Tibial artery (tissue), 4 donors: ENCODE results near the gene SFMBT2.

Experiments
- DNase-seq, 2 donors: peaks; one replicate each; pipeline ENCODE4 v3.0.0-alpha.2; 2019
- H3K27ac ChIP-seq, 2 donors: fragments of 200-600 bp; sonication (generic) in 1 of 2; 1 replicate in 1 of 2; 2 replicates in 1 of 2; pipeline ENCODE4 v1.5.1; 2018 to 2019; ENCODE audit warnings: mild to moderate bottlenecking in 1 of 2
- H3K27me3 ChIP-seq, 2 donors: fragments of 200-600 bp; sonication (generic) in 1 of 2; one replicate each; pipeline versions ENCODE4 v1.5.1 to v1.6.0; 2016 to 2019
- H3K36me3 ChIP-seq, 3 donors: fragments of 200-600 bp; sonication (generic) in 2 of 3; one replicate each; pipeline ENCODE4 v1.5.1; 2016 to 2019; ENCODE audit warnings: mild to moderate bottlenecking in 2 of 3
- H3K4me1 ChIP-seq, 4 donors: fragments of 200-600 bp; sonication (generic) in 2 of 4; 1 replicate in 3 of 4; 2 replicates in 1 of 4; pipeline ENCODE4 v1.5.1; 2016 to 2019
- H3K4me3 ChIP-seq, 2 donors: fragments of 200-600 bp; sonication (generic) in 1 of 2; 1 replicate in 1 of 2; 2 replicates in 1 of 2; pipeline ENCODE4 v1.5.1; 2018 to 2019; ENCODE audit warnings: mild to moderate bottlenecking in 2 of 2
- H3K9me3 ChIP-seq, 3 donors: fragments of 200-600 bp; sonication (generic) in 1 of 3; one replicate each; pipeline ENCODE4 v1.5.1; 2016 to 2019
- intact Hi-C: fragments of 100-400 bp; cut with DNase I; formaldehyde crosslinking; loops from one replicate; pipeline ENCODE4 v1.15.0; 2023; ENCODE audit warnings: low total_unique reads
- TF ChIP-seq, protein P1 (sequence below), 2 experiments: fragments of 200-600 bp in 1 of 2; fragments of 450-650 bp in 1 of 2; IDR thresholded peaks; one replicate each; pipeline ENCODE4 v1.5.1; 2017 to 2019; ENCODE audit warnings: antibody characterized with exemption in 2 of 2, mild to moderate bottlenecking in 1 of 2, moderate library complexity in 1 of 2

The SFMBT2 gene

DNA sequence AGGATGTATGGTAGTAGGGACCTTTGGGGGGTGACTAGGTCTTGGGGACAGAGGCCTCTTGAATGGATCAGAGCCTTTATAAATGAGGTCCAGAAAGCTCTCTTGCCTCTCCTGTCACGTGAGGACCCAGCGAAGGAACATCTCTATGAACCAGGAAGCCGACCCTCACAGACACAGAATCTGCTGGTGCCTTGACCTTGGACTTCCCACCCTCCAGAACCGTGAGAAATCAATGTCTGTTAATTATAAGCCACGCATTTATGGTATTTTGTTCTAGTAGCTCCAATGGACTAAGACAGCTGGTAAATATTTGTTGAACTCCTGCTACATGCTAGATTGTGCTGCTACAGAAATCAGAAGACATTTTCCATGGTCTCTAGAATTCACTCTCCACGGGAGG, 276.9 kb downstream of the SFMBT2 start:
- no peaks in the 10 kb centered on the region for H3K9me3 ChIP-seq
- no peak for DNase-seq
- no peak overlapping the region for H3K27ac ChIP-seq
- no peak overlapping the region for H3K4me3 ChIP-seq
- TF ChIP-seq, protein P1, sequence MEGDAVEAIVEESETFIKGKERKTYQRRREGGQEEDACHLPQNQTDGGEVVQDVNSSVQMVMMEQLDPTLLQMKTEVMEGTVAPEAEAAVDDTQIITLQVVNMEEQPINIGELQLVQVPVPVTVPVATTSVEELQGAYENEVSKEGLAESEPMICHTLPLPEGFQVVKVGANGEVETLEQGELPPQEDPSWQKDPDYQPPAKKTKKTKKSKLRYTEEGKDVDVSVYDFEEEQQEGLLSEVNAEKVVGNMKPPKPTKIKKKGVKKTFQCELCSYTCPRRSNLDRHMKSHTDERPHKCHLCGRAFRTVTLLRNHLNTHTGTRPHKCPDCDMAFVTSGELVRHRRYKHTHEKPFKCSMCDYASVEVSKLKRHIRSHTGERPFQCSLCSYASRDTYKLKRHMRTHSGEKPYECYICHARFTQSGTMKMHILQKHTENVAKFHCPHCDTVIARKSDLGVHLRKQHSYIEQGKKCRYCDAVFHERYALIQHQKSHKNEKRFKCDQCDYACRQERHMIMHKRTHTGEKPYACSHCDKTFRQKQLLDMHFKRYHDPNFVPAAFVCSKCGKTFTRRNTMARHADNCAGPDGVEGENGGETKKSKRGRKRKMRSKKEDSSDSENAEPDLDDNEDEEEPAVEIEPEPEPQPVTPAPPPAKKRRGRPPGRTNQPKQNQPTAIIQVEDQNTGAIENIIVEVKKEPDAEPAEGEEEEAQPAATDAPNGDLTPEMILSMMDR (IDR thresholded peaks at IDR 0.05), result no peak
- no peaks in the 10 kb centered on the region for H3K36me3 ChIP-seq
- no peaks in the 10 kb centered on the region for H3K27me3 ChIP-seq
- H3K4me1 ChIP-seq, result no peaks in the 10 kb centered on the region
- intact Hi-C loops, result no loop called here

GRCh38 chr10:7133278-7133677, 277.6 kb downstream of the SFMBT2 start:
- H3K36me3 ChIP-seq, result no peaks in the 10 kb centered on the region
- H3K4me3 ChIP-seq, result no peak overlapping the region
- H3K4me1 ChIP-seq, result no peaks in the 10 kb centered on the region
- no peaks in the 10 kb centered on the region for H3K9me3 ChIP-seq
- intact Hi-C loops, result no loop called here
- no peak for DNase-seq
- no peak overlapping the region for H3K27ac ChIP-seq
- no peaks in the 10 kb centered on the region for H3K27me3 ChIP-seq
- TF ChIP-seq, protein P1 (IDR thresholded peaks at IDR 0.05), result no peak

GRCh38 chr10:7130191-7130911, 280.5 kb downstream of the SFMBT2 start:
- no peaks in the 10 kb centered on the region for H3K36me3 ChIP-seq
- intact Hi-C loops, result no loop called here
- no peak overlapping the region for H3K27ac ChIP-seq
- no peaks in the 10 kb centered on the region for H3K9me3 ChIP-seq
- H3K4me3 ChIP-seq, result no peak overlapping the region
- no peaks in the 10 kb centered on the region for H3K27me3 ChIP-seq
- TF ChIP-seq, protein P1 (IDR thresholded peaks at IDR 0.05), result no peak
- no peaks in the 10 kb centered on the region for H3K4me1 ChIP-seq
- DNase-seq, result no peak

- Histone ChIP-seq H3K4me1 (no peaks in the 10 kb centered on the region), H3K27me3 (no peaks in the 10 kb centered on the region), H3K27ac (no peak overlapping the region), H3K36me3 (no peaks in the 10 kb centered on the region), H3K4me3 (no peak overlapping the region), H3K9me3 (no peaks in the 10 kb centered on the region)
- DNase-seq, result no peak
- TF ChIP-seq, protein P1 (IDR thresholded peaks at IDR 0.05), result no peak
- intact Hi-C loops, result no loop called here
Measured at GRCh38 chr10:7123774-7124173, 287.1 kb downstream of the SFMBT2 start.

- intact Hi-C loops, result no loop called here
- Histone ChIP-seq H3K27ac (no peak overlapping the region), H3K36me3 (no peaks in the 10 kb centered on the region), H3K4me1 (no peaks in the 10 kb centered on the region), H3K27me3 (no peaks in the 10 kb centered on the region), H3K9me3 (no peaks in the 10 kb centered on the region), H3K4me3 (no peak overlapping the region)
- no peak for DNase-seq
- TF ChIP-seq, protein P1 (IDR thresholded peaks at IDR 0.05), result no peak
Measured at GRCh38 chr10:7122561-7122960, 288.3 kb downstream of the SFMBT2 start.
